Left colon (tissue), 2 donors: ENCODE results near the gene AGBL4. TPM values are rescaled to one million over a fixed set of nuclear protein-coding genes. Genes with fewer than 3 reads are reported as not detected.
A peak's percentile ranks its signal among the peaks of the same experiment; 100 is the strongest.

Source experiments
- ATAC-seq: fragments of 200-7000 bp; cut with Tn5 transposase; one replicate; pipeline ENCODE4 v1.9.1; 2020; ENCODE audit warnings: mild to moderate bottlenecking, moderate library complexity
- DNase-seq, 2 donors: peaks; one replicate each; pipeline ENCODE4 v3.0.0-alpha.2; 2020
- intact Hi-C, 2 donors: fragments of 100-400 bp; cut with DNase I in 1 of 2; cut with micrococcal nuclease in 1 of 2; formaldehyde crosslinking; loops; one replicate each; pipeline versions ENCODE4 v1.11.2 to v1.14.0; 2022; cut with DNase I, micrococcal nuclease
- total RNA-seq, 2 donors: library from RNA; stranded (reverse); fragmentation: NEBNext Ultra II Directional; extraction: Animal tissue kit (Norgen Biotek cat#: 25700); gene quantifications; one replicate each; pipeline ENCODE4 v1.2.1, GENCODE V29; 2021
- donor health status: DM: no; HTN: no; CAD: no.
- donor health status: DM: yes; HTN: yes; CAD: no.

The AGBL4 gene
- total RNA-seq, 2 donors from 2014 or later: 0.47 TPM; not detected in 1

DNA sequence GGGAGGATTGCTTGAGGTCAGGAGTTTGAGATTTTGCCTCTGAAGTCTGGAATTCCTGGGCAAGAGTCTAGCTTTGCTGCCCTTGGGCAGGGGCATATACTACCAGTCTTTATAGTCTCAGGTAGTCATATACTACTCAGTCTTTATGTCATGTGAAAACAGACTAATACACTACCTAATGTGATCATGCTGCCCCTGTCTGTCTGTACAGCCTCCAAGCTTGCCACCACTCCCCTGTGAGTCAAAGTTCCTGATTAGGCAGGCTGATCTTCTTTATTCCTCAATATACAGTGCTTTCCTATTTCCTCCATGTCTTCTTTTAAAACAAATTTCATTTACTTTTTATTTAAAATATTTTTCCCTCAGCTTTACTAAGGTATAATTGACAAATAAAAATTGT, 1141.7 kb downstream of the AGBL4 start:
- intact Hi-C loops: no loop called here
- ATAC-seq (no peak), DNase-seq (no peak)

DNA sequence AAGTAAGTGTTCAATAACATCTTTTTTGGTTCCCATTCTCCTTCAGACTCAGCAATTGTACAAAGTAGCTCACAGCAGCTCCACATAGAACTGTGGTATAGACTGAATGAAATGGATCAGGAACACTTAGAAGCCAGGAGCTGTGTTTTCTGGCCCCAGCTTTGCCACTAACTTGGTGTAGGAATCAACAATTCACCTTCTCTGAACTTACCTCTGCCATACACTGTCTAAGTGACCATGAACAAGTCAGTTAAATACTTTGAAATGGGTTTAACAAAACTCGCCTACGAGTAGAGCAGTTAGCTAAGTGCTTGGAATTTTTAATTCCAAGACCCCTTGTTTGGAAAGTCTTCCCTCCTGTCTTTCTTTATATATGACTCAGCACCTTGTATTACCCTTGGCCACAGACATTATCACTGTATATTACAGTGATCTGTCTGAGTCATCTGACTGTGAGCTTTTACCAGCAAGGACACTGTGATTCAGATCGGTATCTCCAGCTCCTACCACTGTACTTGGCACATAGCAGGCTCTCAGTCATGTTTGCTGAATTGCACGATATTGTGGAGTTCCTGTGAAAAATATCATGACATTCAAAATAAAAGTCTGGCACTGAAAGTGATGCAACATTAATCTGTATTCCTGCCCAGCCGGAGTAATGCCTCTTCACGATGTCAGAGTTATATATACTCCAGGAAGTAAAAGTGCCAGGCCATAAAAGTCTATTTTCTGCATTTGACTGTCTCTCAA, 1145.4 kb downstream of the AGBL4 start:
- peak; percentile 89 for ATAC-seq
- intact Hi-C loops: no loop called here
- no peak for DNase-seq

DNA sequence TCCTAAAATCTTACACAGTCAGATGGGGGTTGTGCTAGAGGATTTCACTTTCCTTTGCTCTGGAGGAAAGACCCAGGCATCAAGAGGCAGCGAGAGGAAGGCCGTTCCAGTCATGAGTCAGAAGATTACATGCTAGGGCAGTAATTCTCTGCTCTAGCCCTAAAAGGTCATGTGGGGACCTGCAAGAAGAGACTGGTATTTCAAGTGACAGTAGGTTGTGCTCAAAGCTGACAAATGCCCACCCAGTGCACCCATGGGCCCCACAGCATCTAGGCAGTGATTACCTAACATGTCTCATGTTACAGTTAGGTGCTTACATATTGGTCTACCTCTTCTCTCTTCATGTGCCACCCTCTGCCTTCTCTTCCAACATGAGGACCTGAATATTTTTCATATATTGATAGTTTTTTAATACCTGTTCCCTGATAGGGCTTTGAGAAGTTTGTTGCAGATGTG, 1147.4 kb downstream of the AGBL4 start:
- ATAC-seq (no peak), DNase-seq (no peak)
- intact Hi-C loops: no loop called here

DNA sequence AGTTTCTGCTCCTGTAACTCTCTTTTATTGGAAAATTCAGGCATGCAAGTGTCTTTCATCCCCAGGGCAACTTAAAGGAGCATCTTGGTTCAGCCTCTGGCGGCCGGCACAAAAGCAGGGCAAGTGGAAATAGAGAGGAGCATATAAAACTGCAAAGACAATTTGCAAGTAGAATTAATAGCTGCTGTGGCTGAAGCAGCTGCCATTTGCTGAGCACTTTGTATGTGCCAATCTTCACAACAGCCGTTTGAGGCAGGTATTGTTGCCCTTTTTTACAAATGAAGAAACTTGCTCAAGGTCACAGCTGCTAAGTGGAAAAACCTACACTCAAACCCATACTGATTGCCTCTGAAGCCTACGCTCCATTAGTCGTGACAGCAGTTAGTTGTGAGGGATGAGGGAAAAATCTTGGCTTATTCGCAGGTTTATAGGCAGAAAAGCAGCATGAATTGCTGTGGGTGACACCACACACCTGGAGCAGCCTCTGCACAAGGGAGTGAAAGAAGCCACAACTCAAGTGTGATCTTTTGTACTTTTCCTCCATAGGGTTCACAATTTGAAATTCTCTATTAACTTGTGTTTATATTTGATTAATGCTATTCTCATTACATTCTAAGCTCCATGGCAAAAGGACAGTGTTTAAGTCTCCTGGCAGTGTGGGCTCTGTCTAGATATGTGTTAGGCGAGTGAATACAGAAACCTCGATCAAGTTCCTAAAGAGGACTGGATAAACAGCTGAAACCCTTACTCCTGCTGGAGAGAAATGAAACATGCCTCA, 1148.0 kb downstream of the AGBL4 start:
- intact Hi-C loops: no loop called here
- no peak for DNase-seq
- no peak for ATAC-seq

DNA sequence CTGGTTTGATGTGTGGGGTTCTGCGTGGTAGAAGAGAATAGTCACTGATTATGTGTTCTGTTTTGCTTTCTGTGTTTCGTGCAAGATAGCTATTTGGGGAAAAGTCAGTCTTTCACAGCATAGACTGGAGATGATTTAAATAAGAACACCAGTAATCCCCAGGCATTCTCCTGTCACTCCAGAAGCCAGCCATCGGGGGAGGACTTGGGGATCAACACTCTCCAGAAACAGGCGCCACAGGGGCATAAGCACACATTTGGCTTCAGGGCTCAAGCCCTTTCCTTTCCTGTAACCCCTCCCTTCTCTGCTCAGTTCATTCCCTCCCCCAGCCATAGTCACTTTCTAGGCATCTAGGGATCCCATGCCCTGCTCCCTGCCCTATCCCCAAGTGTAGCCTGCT, 1149.8 kb downstream of the AGBL4 start:
- intact Hi-C loops: no loop called here
- DNase-seq (no peak), ATAC-seq (no peak)

DNA sequence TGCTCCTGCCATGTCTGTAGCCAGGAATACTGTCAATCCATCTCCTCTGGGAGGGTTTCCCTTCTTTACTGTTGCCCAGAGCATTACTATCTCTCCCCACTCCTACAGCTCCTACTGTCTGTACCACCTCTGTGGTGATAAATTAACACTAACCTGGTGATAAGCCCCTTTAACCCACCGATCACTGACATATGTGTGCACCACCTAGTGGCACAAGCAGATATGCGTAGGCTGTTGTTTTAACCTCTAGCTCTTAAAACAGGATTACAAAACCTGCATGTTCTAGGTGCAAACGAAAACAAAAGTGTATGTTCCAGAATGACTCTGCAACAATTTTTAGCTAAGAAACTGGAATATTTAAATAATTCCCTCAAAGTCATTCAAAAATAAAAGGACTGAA, 1153.2 kb downstream of the AGBL4 start:
- intact Hi-C loops: no loop called here
- DNase-seq (no peak), ATAC-seq (no peak)

DNA sequence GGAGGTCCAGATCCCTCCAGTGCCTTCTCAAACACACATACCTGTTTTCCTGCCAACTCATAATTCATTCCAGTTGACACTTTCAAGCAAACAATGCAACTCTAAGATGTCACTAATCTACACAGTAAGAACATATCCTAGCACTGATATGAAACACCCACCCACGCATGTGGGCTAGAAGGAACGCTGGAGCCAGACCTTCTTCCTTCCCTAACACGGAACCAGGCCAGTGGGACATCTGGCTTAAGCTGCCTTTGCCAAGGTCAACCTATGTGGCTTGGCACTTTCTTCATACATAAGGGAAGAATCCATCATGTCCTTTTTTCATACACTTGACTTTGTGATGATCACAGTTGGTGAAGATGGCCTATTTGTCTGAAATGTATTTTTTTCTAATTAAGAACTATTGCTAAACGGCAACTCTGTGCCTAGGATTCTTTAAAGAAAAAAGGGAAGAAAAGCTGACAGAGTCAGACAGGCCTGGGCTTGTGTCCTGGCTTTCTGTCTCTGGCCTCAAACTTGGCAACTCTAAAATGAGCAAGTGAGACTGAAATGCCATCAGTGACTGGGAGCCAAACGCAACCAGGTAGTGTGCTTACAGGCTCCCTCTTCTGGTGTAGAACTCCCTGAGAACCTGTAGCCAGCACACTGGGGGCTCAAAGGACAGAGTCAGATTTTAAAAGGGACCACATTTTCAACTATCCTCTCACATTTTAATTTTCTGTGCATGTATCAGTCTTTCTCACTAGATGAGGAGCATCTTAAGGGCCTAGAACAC, 1154.4 kb downstream of the AGBL4 start:
- DNase-seq (no peak), ATAC-seq (no peak)
- intact Hi-C loops: no loop called here

DNA sequence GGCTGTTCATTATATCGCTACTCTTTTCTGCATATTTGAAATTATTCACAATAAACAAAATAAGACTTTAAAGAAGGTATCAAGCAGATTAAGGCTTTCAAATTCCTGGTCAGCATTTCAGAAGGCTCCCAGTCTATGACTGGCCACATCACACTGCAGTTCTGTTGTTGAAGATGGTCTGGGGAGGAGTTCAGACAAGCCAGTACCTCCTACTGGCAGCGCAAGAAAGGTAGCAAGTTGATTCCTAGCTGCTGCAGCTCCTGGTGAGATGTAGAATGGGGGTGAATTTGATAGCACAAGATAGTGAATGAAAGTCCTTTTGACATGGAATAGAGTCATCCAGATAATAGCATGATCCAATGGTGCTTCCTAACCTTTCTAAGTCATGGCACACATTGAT, 1158.8 kb downstream of the AGBL4 start:
- no peak for DNase-seq
- no peak for ATAC-seq
- intact Hi-C loops: no loop called here

DNA sequence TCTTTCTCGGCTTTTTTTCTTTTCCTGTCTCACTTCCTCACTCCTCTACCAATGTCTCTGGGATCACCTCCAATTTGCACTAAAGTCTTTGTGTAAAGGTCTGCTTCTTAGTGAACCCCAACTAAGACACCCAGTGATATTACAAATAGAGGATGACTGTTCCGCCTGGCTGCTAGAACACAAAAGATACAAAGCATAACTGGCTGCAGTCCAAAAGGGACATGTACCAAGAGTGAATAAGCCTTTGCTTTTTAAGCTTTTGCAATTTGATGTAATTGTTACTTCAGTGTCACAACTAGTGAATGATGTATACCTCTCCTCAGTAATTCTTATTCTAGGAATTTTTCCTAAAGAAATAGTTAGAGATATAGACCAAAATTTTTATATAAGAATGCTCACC, 1164.3 kb downstream of the AGBL4 start:
- DNase-seq: no peak
- no peak for ATAC-seq
- intact Hi-C loops: no loop called here

DNA sequence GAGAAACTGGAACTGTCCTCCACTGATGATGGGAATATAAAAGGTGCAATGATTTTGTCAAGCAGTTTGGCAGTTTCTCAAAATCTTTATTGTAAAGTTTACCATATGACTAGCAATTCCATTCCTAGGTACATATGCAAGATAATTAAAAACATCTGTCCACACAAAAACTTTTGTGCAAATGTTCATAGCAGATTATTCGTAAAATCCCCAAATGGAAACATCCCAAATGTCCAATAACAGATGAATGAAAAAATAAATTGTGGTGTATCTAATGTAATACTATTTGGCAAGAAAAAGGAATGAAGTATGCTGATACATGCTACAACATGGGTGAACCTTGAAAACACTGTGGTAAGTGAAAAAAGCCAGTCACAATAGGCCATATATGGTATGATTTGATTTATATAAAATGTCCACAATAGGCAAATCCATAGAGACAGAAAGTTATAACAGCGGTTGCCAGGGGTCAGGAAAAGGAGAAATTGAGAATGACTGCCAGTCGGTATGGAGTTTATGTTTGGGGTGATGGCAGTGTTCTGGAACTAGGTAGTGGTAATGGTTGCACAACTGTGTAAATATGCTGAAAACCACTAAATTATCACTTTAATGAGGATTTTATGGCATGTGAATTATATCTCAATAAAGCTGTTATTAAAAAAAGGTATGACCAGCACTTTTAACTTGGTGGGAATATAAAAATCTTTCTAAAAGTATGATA, 1165.4 kb downstream of the AGBL4 start:
- intact Hi-C loops: no loop called here
- DNase-seq: no peak
- ATAC-seq: no peak

DNA sequence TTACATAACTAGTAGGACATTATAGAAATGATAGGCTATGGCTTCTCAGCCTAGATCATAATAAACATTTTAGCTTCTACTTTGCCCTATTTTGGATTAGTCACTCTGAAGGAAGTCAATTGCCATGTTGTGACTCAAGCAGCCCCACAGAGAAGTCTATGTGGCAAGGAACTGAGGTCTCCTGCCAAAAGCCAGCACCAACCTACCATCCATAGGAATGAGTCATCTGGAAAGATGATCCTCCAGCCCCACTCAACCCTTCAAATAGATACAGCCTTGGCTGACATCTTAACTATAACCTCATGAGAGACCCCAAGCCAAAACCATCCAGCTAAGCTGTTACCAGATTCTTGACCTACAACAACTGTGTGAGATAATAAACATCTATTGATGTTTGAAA, 1170.7 kb downstream of the AGBL4 start:
- intact Hi-C loops: no loop called here
- DNase-seq (no peak), ATAC-seq (no peak)

DNA sequence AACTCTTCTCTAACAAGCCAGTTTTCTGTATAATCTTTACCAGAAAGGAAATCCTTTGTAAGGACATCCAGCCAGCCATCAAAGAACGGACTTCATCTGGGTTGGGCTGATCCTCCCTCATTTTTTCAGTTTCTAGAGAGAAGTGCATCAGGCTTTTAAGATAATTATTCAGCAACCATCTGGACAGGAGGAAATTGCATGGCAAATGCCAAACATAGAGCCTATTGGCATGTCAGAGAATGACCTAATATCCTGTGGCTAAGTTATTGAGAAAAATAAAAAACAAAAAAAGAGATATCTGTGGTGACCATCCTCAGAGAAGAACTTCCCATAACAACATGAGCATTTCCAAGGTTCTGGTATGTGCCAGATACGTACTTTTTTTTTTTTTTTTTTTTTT, 1172.1 kb downstream of the AGBL4 start:
- no peak for ATAC-seq

DNA sequence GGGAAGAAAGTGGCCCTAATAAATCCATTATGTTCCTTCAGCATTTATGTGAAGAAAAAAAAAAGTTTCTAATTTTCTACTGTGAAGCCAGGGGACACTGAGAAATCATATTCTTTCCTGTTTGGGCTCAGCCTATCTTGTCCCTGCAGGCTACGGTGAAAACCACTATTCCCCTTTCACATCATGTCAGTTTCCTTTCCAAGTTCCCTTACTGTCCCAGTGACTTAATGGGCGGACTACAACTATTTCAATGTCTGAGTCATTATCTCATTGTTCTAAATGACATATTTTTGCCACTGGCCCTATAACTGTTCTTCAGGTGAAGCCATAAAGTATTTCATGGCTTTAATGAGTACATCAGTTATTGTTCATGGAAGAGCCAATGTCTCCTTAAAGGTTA, 1175.7 kb downstream of the AGBL4 start:
- DNase-seq (no peak), ATAC-seq (no peak)
- intact Hi-C loops: no loop called here

More for the DNA sequence above, 1172.1 kb downstream of the AGBL4 start:
- no peak for DNase-seq
- intact Hi-C loops: no loop called here

DNA sequence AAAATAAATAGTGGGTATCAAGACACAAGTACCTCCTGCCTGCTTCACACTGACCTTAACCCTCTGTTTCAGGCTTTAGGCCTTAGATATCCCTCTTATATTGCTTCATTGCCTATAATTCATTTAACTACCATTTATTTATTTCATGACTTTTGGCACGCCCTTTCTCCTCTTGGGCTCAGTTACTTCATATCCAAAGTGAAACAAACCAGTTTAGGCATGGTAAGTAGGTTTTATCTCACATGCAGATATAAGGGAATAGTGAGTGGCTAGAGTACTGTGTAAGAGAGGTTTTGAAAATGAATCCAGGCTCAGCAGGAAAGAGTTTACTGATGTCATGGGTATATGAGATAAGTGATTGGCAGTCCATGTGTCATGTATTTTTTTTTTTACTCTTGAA, 1177.3 kb downstream of the AGBL4 start:
- intact Hi-C loops: no loop called here
- DNase-seq (no peak), ATAC-seq (no peak)

DNA sequence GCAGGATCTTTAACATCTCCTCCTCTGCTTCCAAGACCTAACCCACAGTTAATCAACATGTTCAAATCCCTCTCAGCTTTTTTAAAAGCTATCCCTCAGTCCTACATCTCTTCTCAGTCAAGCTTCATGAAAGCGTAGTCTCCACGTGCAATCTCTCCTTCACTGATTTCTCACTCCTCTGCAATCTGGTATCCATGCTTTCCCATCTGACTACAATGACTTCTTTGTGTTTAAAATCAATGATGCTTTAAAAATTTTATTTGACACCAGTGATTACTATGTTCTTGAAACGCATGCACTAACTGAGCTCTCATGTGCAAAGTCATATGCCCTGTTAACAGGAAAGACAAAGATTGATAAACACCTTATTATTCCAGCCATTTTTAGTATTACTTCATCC, 1179.6 kb downstream of the AGBL4 start:
- intact Hi-C loops: no loop called here
- DNase-seq (no peak), ATAC-seq (no peak)

DNA sequence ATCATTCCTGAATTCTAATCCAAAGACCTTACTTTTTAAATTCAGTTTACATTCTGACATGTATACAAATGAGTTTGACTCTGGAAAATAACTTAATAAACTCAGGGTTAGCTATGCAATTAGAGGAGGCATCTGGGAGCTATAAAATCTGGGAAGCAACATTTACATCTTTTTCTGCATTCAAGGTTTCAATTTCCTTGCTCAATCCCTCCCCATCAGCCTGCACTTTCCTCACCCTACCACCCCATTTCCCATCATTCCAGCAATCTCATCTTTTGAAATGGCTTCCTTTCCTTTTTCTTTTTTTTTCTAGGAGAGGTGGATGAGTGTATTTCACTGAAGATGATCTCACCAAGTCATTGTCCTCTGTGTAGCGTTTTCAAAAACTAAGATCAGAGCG, 1181.8 kb downstream of the AGBL4 start:
- no peak for ATAC-seq
- intact Hi-C loops: no loop called here

DNA sequence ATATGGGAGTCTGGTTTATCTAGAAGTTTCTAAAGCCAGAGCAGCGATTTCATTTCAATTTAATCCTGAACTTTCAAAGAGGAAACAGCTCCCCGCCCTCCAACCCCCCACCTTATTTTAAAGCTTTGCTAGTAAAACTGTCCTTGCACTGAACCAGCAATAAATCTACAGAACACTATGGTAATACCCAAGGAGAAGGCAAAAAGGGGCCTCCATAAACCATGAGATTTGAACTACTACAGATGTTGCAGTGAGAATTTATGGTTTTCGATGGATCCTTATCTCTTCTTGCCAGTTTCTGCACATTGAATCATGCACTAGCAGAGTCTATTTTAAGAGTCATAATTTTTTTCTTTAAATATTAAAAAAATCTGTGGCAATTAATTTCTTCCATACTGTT, 1182.3 kb downstream of the AGBL4 start:
- intact Hi-C loops: no loop called here
- no peak for ATAC-seq
- DNase-seq: no peak

More for the DNA sequence above, 1181.8 kb downstream of the AGBL4 start:
- no peak for DNase-seq

DNA sequence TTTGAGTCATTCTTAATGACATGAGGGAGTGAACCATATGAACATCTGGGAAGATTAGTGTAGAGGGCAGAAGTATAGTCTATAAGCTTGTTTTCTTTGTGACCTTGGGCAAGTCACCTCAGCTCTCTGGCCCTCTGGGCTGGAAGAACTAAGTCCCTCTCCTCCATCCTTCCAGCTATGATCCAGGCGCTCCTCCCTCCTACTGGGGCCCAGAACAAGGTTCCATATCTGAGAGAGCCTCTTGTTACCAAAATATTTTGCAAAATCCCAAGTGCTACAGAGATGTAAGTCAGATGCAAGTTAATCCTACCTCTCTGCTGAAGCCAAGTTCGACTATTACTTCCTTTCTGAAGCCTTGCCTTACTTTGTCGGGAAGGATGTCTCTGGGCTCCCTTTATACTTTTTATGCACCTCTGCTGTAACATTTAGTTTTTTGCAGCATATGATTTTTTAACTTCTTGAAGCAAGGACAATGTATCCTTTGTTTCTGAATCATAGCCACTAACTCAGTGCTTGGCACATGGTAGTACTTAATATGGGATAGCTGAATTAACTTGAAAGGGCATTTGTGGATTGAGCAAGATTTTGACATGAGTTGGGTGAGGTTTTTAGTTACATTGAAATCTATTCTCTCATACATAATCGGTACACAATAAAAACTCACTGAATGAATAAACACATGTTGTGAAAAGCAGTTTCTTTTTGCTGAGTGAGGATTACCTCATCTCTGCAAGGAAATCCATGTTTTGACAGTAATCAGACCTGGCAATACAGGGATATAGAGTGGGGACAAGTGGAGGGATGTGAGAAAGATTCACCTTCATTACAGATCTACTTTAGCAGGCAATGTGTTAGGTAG, 1192.4 kb downstream of the AGBL4 start:
- DNase-seq: no peak
- no peak for ATAC-seq
- intact Hi-C loops: no loop called here
